Measurements from ENCODE around the gene CCM2L. TPM values are rescaled to one million over a fixed set of nuclear protein-coding genes. Genes with fewer than 3 reads are reported as not detected.

Gene CCM2L
- polyA plus RNA-seq, 2 of the 4 experiments (the other 2 are of a cell fraction) = 0.05 to 0.18 TPM

DNA sequence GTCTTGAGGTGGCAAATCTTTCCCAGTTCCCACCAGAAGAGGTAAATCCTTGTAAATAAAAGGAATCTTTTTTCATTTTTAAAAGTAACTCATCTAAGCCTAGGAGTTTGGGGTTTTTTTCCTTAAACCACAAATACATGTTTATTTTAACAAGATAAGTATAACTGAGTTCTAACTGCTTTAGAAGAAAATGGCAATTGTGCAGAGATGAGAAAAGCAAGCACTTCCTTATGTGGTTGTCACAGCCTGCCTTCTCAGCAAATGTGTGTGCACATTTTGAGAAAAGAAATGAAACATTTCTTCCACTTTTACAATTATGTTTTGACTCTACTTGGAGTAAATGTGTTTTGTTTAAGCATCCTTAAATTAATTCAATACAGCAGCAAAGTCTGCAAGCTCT is 59.5 kb downstream of the CCM2L start:
- TF ChIP-seq, protein P1, sequence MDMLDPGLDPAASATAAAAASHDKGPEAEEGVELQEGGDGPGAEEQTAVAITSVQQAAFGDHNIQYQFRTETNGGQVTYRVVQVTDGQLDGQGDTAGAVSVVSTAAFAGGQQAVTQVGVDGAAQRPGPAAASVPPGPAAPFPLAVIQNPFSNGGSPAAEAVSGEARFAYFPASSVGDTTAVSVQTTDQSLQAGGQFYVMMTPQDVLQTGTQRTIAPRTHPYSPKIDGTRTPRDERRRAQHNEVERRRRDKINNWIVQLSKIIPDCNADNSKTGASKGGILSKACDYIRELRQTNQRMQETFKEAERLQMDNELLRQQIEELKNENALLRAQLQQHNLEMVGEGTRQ (IDR thresholded peaks at IDR 0.05) = no peak
- TF ChIP-seq, protein P2, sequence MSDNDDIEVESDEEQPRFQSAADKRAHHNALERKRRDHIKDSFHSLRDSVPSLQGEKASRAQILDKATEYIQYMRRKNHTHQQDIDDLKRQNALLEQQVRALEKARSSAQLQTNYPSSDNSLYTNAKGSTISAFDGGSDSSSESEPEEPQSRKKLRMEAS (IDR thresholded peaks at IDR 0.05) = no peak
- TF ChIP-seq NR3C1 (IDR thresholded peaks at IDR 0.05) (no peak), MAZ (IDR thresholded peaks at IDR 0.05; ENCODE audit: borderline replicate concordance, low read depth, low read length) (no peak), FOSL2 (IDR thresholded peaks at IDR 0.05) (no peak), FOSL2 (CRISPR knock-in tag; IDR thresholded peaks at IDR 0.05) (no peak), HOXB5 (CRISPR knock-in tag; IDR thresholded peaks at IDR 0.05) (no peak), EHMT2 (IDR thresholded peaks at IDR 0.05; ENCODE audit: low read depth) (no peak), ZC3H11A (IDR thresholded peaks at IDR 0.05) (no peak), ZSCAN20 (CRISPR knock-in tag; IDR thresholded peaks at IDR 0.05) (no peak), TP53 (CRISPR knock-in tag; IDR thresholded peaks at IDR 0.05) (no peak), SREBF2 (IDR thresholded peaks at IDR 0.05) (no peak), NFE2L2 (conservative IDR thresholded peaks at IDR 0.05; ENCODE audit: low read length) (no peak)
- TF ChIP-seq, protein P3, sequence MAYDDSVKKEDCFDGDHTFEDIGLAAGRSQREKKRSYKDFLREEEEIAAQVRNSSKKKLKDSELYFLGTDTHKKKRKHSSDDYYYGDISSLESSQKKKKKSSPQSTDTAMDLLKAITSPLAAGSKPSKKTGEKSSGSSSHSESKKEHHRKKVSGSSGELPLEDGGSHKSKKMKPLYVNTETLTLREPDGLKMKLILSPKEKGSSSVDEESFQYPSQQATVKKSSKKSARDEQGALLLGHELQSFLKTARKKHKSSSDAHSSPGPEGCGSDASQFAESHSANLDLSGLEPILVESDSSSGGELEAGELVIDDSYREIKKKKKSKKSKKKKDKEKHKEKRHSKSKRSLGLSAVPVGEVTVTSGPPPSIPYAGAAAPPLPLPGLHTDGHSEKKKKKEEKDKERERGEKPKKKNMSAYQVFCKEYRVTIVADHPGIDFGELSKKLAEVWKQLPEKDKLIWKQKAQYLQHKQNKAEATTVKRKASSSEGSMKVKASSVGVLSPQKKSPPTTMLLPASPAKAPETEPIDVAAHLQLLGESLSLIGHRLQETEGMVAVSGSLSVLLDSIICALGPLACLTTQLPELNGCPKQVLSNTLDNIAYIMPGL (CRISPR knock-in tag; IDR thresholded peaks at IDR 0.05; ENCODE audit: borderline replicate concordance) = no peak
- no peaks in the 10 kb centered on the region for H3K9me3 ChIP-seq
- no peak overlapping the region for H3K4me3 ChIP-seq
- DNase-seq (ENCODE audit: low read depth in 1 of 2, low spot score in 1 of 2) = no peak
- H3K27ac ChIP-seq = no peak overlapping the region
- no peak for FAIRE-seq
- H3K4me1 ChIP-seq = no peaks in the 10 kb centered on the region
- H3K4me2 ChIP-seq = no peak overlapping the region
- no peak for ATAC-seq
- POLR2A ChIA-PET = no interaction called here
- CTCF ChIA-PET = interaction anchor here (1.5 kb wide), 1 partner anchor 22 kb away, joined by 5 read pairs; no protein-coding TSS in a partner anchor

DNA sequence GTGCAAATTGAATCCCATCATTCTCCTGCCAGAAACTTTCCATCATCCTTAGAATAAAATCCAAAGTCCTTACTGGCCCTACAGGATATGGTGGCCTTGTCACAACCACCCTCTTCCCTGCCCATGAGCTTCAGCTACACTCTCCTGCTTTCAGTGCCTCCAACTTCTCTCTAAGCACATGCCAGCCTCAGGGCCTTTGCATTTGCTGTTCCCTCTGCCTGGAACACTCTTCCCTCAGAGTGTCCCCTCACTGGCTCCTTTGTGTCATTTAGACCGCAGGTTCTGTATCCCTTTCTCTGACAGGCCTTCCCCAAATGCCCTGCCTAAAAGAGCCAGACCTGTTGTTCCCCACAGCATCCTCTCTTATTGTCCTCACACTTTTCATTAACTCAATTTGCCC is 60.0 kb downstream of the CCM2L start:
- no peak for ATAC-seq
- WGBS (ENCODE audit: missing lambda C conversion rate) = 69% methylated on average over 1 of the region's 1 CpG
- H3K4me2 ChIP-seq = no peak overlapping the region
- no peaks in the 10 kb centered on the region for H3K4me1 ChIP-seq
- H3K9me3 ChIP-seq = no peaks in the 10 kb centered on the region
- ChIA-PET CTCF (no interaction called here), POLR2A (no interaction called here)
- FAIRE-seq = no peak
- no peak for DNase-seq (ENCODE audit: low read depth in 1 of 2, low spot score in 1 of 2)
- no peak overlapping the region for H3K4me3 ChIP-seq
- TF ChIP-seq EHMT2 (IDR thresholded peaks at IDR 0.05; ENCODE audit: low read depth) = no peak
- TF ChIP-seq HOXA7 (CRISPR knock-in tag; IDR thresholded peaks at IDR 0.05) = no peak
- TF ChIP-seq, protein P4, sequence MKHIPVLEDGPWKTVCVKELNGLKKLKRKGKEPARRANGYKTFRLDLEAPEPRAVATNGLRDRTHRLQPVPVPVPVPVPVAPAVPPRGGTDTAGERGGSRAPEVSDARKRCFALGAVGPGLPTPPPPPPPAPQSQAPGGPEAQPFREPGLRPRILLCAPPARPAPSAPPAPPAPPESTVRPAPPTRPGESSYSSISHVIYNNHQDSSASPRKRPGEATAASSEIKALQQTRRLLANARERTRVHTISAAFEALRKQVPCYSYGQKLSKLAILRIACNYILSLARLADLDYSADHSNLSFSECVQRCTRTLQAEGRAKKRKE (CRISPR knock-in tag; IDR thresholded peaks at IDR 0.05; ENCODE audit: low read depth) = no peak
- TF ChIP-seq RARB (CRISPR knock-in tag; IDR thresholded peaks at IDR 0.05) = no peak
- TF ChIP-seq, protein P1 (IDR thresholded peaks at IDR 0.05) = no peak
- TF ChIP-seq ZC3H11A (IDR thresholded peaks at IDR 0.05) = no peak
- no peak for TF ChIP-seq HEYL (CRISPR knock-in tag; IDR thresholded peaks at IDR 0.05)
- no peak for TF ChIP-seq NFE2L2 (conservative IDR thresholded peaks at IDR 0.05; ENCODE audit: low read length)
- TF ChIP-seq NPAS2 (CRISPR knock-in tag; IDR thresholded peaks at IDR 0.05; ENCODE audit: borderline replicate concordance) = no peak
- no peak for TF ChIP-seq FOSL2 (IDR thresholded peaks at IDR 0.05)
- no peak for TF ChIP-seq FOSL2 (CRISPR knock-in tag; IDR thresholded peaks at IDR 0.05)
- no peak for TF ChIP-seq HOXB5 (CRISPR knock-in tag; IDR thresholded peaks at IDR 0.05)
- no peak for TF ChIP-seq CEBPB (IDR thresholded peaks at IDR 0.05)
- TF ChIP-seq MAFK (IDR thresholded peaks at IDR 0.05; ENCODE audit: partially characterized antibody) = no peak
- TF ChIP-seq RCOR1 (IDR thresholded peaks at IDR 0.05; ENCODE audit: low read depth, low read length) = no peak
- TF ChIP-seq CBX2 (IDR thresholded peaks at IDR 0.05; ENCODE audit: borderline replicate concordance, low read depth) = no peak
- TF ChIP-seq, protein P5, sequence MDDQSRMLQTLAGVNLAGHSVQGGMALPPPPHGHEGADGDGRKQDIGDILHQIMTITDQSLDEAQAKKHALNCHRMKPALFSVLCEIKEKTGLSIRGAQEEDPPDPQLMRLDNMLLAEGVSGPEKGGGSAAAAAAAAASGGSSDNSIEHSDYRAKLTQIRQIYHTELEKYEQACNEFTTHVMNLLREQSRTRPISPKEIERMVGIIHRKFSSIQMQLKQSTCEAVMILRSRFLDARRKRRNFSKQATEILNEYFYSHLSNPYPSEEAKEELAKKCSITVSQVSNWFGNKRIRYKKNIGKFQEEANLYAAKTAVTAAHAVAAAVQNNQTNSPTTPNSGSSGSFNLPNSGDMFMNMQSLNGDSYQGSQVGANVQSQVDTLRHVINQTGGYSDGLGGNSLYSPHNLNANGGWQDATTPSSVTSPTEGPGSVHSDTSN (IDR thresholded peaks at IDR 0.05) = no peak
- no peak for TF ChIP-seq EHF (CRISPR knock-in tag; IDR thresholded peaks at IDR 0.05)
- TF ChIP-seq HDAC2 (IDR thresholded peaks at IDR 0.05) = no peak
- TF ChIP-seq, protein P6, sequence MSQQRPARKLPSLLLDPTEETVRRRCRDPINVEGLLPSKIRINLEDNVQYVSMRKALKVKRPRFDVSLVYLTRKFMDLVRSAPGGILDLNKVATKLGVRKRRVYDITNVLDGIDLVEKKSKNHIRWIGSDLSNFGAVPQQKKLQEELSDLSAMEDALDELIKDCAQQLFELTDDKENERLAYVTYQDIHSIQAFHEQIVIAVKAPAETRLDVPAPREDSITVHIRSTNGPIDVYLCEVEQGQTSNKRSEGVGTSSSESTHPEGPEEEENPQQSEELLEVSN (IDR thresholded peaks at IDR 0.05; ENCODE audit: borderline replicate concordance, low read depth) = no peak
- H3K27ac ChIP-seq = no peak overlapping the region
